GM13976 (cell line): ENCODE results near the gene FUOM.

Experiments used
- DNase-seq: peaks from one replicate; pipeline ENCODE4 v3.0.0; 2012; ENCODE audit warnings: low spot score
- CTCF ChIP-seq: IDR thresholded peaks from 2 replicates; pipeline ENCODE4 v1.5.1; 2012; ENCODE audit warnings: borderline replicate concordance, mild to moderate bottlenecking; ENCODE audit not compliant: insufficient read depth; ENCODE audit errors: extremely low read depth, missing control alignments, control extremely low read depth
- in situ Hi-C: fragments of 300-500 bp; cut with MboI; formaldehyde crosslinking; loops from one replicate; pipeline ENCODE4 v1.12.0; 2022; ENCODE audit warnings: low sequenced_read_pairs, mixed read lengths, inconsistent platforms; ENCODE audit not compliant: unreplicated experiment

The FUOM gene

DNA sequence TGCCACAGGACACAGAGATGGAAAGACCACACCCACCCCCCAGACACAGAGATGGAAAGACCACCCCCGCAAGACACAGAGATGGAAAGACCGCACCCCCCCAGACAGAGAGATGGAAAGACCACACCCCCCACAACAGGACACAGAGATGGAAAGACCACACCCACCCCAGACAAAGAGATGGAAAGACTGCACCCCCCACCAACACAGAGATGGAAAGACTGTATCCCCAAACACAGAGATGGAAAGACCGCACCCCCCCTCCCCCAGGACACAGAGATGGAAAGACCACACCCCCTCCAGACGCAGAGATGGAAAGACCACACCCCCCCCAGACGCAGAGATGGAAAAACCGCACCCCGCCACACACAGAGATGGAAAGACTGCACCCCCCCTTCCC, 41.1 kb downstream of the FUOM start:
- DNase-seq, result no peak
- in situ Hi-C loops, result no loop called here
- no peak for TF ChIP-seq CTCF

DNA sequence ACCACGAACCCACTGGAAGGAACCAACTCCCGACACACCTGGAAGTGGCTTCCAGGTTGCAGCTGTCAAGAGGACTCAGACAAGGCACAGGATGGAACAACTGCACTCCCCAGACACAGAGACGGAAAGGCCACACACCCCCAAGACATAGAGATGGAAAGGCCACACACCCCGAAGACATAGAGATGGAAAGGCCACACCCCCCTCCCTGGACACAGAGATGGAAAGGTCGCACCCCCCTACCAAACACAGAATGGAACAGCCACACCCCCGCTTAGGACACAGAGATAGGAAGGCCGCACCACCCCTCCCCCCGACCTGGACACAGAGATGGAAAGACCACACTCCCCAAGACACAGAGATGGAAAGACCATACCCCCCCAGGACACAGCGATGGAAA, 41.6 kb downstream of the FUOM start:
- TF ChIP-seq CTCF, result no peak
- no peak for DNase-seq
- in situ Hi-C loops, result no loop called here

DNA sequence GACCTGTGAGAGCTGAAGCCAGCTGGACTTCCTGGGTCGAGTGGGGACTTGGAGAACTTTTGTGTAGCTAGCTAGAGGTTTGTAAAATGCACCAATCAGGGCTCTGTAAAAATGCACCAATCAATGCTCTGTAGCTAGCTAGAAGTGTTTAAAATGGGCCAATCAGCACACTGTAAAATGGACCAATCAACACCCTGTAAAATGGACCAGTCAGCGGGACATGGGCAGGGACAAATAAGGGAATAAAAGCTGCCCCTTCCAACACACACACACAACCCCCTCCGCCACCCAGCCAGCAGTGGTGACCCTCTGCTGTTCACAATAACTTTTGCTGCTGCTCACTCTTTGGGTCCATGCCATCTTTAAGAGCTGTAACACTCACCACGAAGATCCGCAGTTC, 42.0 kb downstream of the FUOM start:
- in situ Hi-C loops, result no loop called here
- DNase-seq, result no peak
- TF ChIP-seq CTCF, result no peak

DNA sequence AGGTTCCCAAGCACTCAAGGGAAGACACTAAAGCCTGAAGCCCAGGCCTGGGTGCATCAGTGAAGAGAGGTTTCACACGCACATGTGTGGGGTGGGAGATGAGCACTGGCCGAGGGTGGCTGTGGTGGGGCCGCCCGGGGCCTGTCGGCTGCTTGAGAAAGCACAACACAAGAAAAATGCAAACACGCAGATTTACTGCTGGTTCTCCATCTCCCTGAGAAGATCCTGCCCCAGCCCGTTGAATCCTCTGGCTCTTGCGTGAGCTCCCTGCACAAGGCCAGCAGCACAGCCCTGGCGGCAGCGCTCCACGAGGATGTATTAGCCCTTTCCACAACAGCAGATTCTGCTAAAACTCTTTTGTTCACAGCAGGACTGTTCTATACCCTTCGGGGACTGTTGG, 42.9 kb downstream of the FUOM start:
- in situ Hi-C loops, result no loop called here
- no peak for TF ChIP-seq CTCF
- DNase-seq, result no peak

DNA sequence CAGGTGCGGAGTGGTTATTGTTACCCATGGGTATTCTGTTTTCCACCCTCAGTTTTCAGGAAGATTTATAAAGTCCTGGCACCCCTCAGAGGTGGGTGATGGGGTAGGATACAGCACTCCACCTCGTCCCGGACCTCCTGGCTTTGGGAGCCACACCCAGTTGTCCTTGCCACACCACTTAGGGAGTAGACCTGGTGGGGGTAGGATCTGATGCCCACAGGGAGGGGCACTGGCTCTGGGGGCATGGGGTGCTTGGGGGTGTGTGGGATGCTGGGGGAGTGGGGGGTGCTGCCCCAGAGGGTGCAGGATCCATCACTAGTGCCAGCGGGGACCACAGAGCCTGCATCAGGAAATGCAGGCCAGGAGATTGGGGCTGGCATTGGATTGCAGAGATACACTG, 44.6 kb downstream of the FUOM start:
- in situ Hi-C loops, result no loop called here
- TF ChIP-seq CTCF, result no peak
- no peak for DNase-seq

DNA sequence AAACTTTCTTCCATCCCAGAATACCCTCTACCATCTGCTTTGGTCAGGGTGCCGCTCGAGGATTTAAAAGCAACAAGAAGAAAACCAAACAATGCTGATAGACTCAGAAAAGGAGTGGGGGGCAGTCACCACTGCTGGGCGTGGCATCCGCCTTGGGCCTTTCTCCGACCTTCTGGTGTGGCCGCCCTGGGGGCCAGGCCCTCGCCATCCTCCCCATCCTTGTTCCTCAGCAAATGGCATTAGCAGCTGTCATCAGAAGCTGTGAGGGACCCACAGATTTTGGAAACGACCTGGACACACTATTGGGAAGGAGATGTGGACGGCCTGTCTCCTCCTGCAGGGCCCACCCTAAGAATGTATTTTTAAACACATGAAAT, 45.1 kb downstream of the FUOM start:
- TF ChIP-seq CTCF, result no peak
- DNase-seq, result no peak
- in situ Hi-C loops, result no loop called here

GRCh38 chr10:133312016-133312768, 45.6 kb downstream of the FUOM start:
- in situ Hi-C loops, result no loop called here
- TF ChIP-seq CTCF, result no peak

More at GRCh38 chr10:133312016-133312768, 45.6 kb downstream of the FUOM start:
- no peak for DNase-seq
